ENCODE measurements around the gene DAGLB.

DNA sequence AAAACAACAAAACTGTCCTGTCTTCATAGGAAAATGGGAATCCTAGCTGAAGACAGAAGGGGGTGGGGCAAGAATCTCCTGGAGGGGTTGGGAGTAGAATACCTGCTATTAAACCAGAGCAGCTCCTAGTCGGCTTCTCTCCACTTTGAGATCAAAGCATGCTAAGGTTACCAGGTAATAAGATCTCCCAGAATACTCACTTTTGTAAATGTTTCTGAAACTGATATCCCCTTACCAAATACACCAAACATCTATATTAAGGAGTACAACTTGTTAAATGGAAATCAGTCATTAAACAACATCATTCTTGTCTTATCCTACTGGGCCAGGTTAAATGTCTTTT lies 29.5 kb upstream of the DAGLB start:
- TF ChIP-seq ZNF274 (IDR thresholded peaks at IDR 0.05; ENCODE audit: low read depth, low read length) (no peak), SUZ12 (IDR thresholded peaks at IDR 0.05; ENCODE audit: extremely low read depth, insufficient read depth, insufficient read length) (no peak), YY1 (IDR thresholded peaks at IDR 0.05; ENCODE audit: insufficient read depth, insufficient read length) (no peak)
